Measurements from ENCODE around the gene USP53. TPM values are rescaled to one million over a fixed set of nuclear protein-coding genes. Genes with fewer than 3 reads are reported as not detected.

Gene USP53
- total and polyA plus RNA-seq, 10 of the 15 experiments (the other 5 are each of a cell fraction or from before 2014, with no cell fraction given), result 0.23 to 4.0 (median 2.7) TPM

GRCh38 chr4:119303587-119304305 is 91.2 kb downstream of the USP53 start:
- TF ChIP-seq STAT1 (conservative IDR thresholded peaks at IDR 0.05) (no peak), PAX5 (IDR thresholded peaks at IDR 0.05; ENCODE audit: borderline replicate concordance, low read depth, low read length) (no peak), NFYB (IDR thresholded peaks at IDR 0.05; ENCODE audit: insufficient read depth, low read depth, low read length) (no peak), TCF12 (IDR thresholded peaks at IDR 0.05; ENCODE audit: low read depth, low read length) (no peak), TBL1XR1 (IDR thresholded peaks at IDR 0.05; ENCODE audit: low read depth, low read length) (no peak), CEBPB (IDR thresholded peaks at IDR 0.05; ENCODE audit: borderline replicate concordance in 1 of 2, low read depth in 2 of 2, low read length in 2 of 2) (no peak), EED (IDR thresholded peaks at IDR 0.05; ENCODE audit: low read depth) (no peak), SREBF2 (IDR thresholded peaks at IDR 0.05; ENCODE audit: low read length) (no peak), FOS (IDR thresholded peaks at IDR 0.05; ENCODE audit: borderline replicate concordance, extremely low read depth, insufficient read length) (no peak), BACH1 (IDR thresholded peaks at IDR 0.05; ENCODE audit: borderline replicate concordance) (no peak), MYC (IDR thresholded peaks at IDR 0.05; ENCODE audit: insufficient read depth, insufficient read length, insufficient replicate concordance, low read length, severe bottlenecking) (no peak), IRF4 (IDR thresholded peaks at IDR 0.05; ENCODE audit: low read depth, low read length) (no peak), EGR1 (IDR thresholded peaks at IDR 0.05; ENCODE audit: borderline replicate concordance in 1 of 2, low read depth in 2 of 2, low read length in 2 of 2) (no peak), ZBED1 (IDR thresholded peaks at IDR 0.05; ENCODE audit: borderline replicate concordance) (no peak), TAF1 (IDR thresholded peaks at IDR 0.05; ENCODE audit: borderline replicate concordance, low read depth, low read length) (no peak)
- TF ChIP-seq, protein P1, sequence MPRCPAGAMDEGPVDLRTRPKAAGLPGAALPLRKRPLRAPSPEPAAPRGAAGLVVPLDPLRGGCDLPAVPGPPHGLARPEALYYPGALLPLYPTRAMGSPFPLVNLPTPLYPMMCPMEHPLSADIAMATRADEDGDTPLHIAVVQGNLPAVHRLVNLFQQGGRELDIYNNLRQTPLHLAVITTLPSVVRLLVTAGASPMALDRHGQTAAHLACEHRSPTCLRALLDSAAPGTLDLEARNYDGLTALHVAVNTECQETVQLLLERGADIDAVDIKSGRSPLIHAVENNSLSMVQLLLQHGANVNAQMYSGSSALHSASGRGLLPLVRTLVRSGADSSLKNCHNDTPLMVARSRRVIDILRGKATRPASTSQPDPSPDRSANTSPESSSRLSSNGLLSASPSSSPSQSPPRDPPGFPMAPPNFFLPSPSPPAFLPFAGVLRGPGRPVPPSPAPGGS (IDR thresholded peaks at IDR 0.05; ENCODE audit: borderline replicate concordance, insufficient read depth, low read depth, low read length, poor library complexity, severe bottlenecking), result no peak
- POLR2A ChIA-PET, result interaction anchor here (0.7 kb wide), 1 partner anchor 34 kb away, joined by 5 read pairs; no protein-coding TSS in a partner anchor
- BruUV-seq (replicated peaks), result no TSS peak

More at GRCh38 chr4:119303587-119304305, 91.2 kb downstream of the USP53 start:
- no peaks in the 10 kb centered on the region for H3K36me3 ChIP-seq (ENCODE audit: control insufficient read depth in 2 of 2, insufficient read depth in 2 of 2, low read length in 1 of 2)
- no peak overlapping the region for H3K9ac ChIP-seq (ENCODE audit: control insufficient read depth, insufficient read depth, low read length)
- no peak overlapping the region for H3K4me2 ChIP-seq (ENCODE audit: control insufficient read depth, insufficient read depth)
- H3K4me3 ChIP-seq, result no peak overlapping the region
- DNase-seq (ENCODE audit: low read depth, low spot score), result no peak
- no peaks in the 10 kb centered on the region for H3K27me3 ChIP-seq (replicated peaks in 1 of 2; ENCODE audit: control insufficient read depth in 2 of 2, insufficient read depth in 2 of 2, low read length in 1 of 2)
- ChIA-PET RAD21 (ENCODE audit: unreplicated experiment) (no interaction called here), CTCF (no interaction called here), SMC1A (ENCODE audit: uncharacterized antibody, unreplicated experiment) (no interaction called here)
- in situ Hi-C loops (cut with MboI), result loop anchor here (5.0 kb wide), 2 partner anchors 261 to 754 kb away; no protein-coding TSS in a partner anchor
- H2AFZ ChIP-seq (ENCODE audit: control insufficient read depth, low read depth, low read length), result no peak overlapping the region
- H3K9me3 ChIP-seq (replicated peaks; ENCODE audit: control insufficient read depth, insufficient read depth, low read length), result no peaks in the 10 kb centered on the region
- WGBS (ENCODE audit: insufficient coverage, insufficient replicate concordance, low lambda C conversion rate, missing lambda C conversion rate), result 83% methylated on average over 5 of the region's 5 CpGs
- no peak for FAIRE-seq
- intact Hi-C loops (cut with micrococcal nuclease; ENCODE audit: unreplicated experiment), result loop anchor here (5.0 kb wide), 2 partner anchors 149 to 749 kb away; no protein-coding TSS in a partner anchor
- H3K79me2 ChIP-seq (ENCODE audit: control insufficient read depth, insufficient read depth, low read length), result peaks cover 16% of the 10 kb centered on the region
- no peak for ATAC-seq
- H3K27ac ChIP-seq (ENCODE audit: control insufficient read depth, insufficient read depth), result no peak overlapping the region
- H3K4me1 ChIP-seq (ENCODE audit: control insufficient read depth, insufficient read depth, low read length), result no peaks in the 10 kb centered on the region
- no peaks in the 10 kb centered on the region for H4K20me1 ChIP-seq (ENCODE audit: control insufficient read depth, insufficient read depth)

All from GM12878 (cell line).